ENCODE data around the gene APBA2. TPM values are rescaled to one million over a fixed set of nuclear protein-coding genes. Genes with fewer than 3 reads are reported as not detected.
A peak's percentile ranks its signal among the peaks of the same experiment; 100 is the strongest.
"Not testable (repeated sequence)": the region's sequence is repeated elsewhere in the genome, so short reads cannot be mapped to it uniquely, and the experiment has no call there.

Gene APBA2
- total RNA-seq, result 10 to 100 TPM in 1 of 5 donors, 1 to 10 TPM in 2, under 1 TPM in 1, not detected in 1; 0.45 to 13.3 (median 8.7) TPM
- 1 to 10 TPM in 1 of 3 donors, under 1 TPM in 2; 0.62 to 2.0 (median 0.85) TPM for polyA plus RNA-seq
- long read RNA-seq, donor 1, result 0 reads
- long read RNA-seq, donor 2, result 0 reads
- long read RNA-seq, donor 3, result 0 reads
- long read RNA-seq, donor 4, result 0 reads
- long read RNA-seq, donor 5, result 0 reads
- long read RNA-seq, donor 6, result 0 reads
- long read RNA-seq, donor 7, partial matches to known transcripts, result 5 of 5 reads
- long read RNA-seq, donor 7, other reads (novel, unspliced or antisense), result 0 of 5 reads
- long read RNA-seq, donor 8, result 0 reads
- long read RNA-seq, donor 9, result 0 reads
- long read RNA-seq, donor 10, result 0 reads

- WGBS, 5 donors, result 1 to 2% (median 1%) methylated on average over 21 to 109 of the region's 109 CpGs
- H3K9me3 ChIP-seq, result no peaks in the 10 kb centered on the region
- peak within 1 kb of the TSS; percentile 49 to 51 (median 50) for H3K4me3 ChIP-seq
- H3K36me3 ChIP-seq, result no peaks in the 10 kb centered on the region
- H3K4me1 ChIP-seq, result peaks cover 7 to 18% (median 15%) of the 10 kb centered on the region in 4 donors
- no peak for TF ChIP-seq EP300 (IDR thresholded peaks at IDR 0.05)
- DNase-seq, result peak in 1 of 2 donors; percentile 73
- peaks cover 0 to 49% (median 29%) of the 10 kb centered on the region in 3 donors for H3K27me3 ChIP-seq
- H3K27ac ChIP-seq, result peak within 1 kb of the TSS in 1 of 5 donors; percentile 38
- intact Hi-C loops (cut with DNase I; ENCODE audit: low total_unique reads), result no loop called here
These were observed at the start of gene APBA2 for GRCh38 chr15:28885630-28886430. TSS of gene APBA2 (plus strand) at chr15:28885974. CDS start at chr15:29053885, 167,911 bp downstream.

GRCh38 chr15:28840285-28840684, 45.5 kb upstream of the APBA2 start:
- H3K27me3 ChIP-seq; intact Hi-C loops (cut with DNase I; ENCODE audit: low total_unique reads); H3K27ac ChIP-seq; H3K4me1 ChIP-seq; H3K9me3 ChIP-seq; H3K36me3 ChIP-seq; DNase-seq; H3K4me3 ChIP-seq: not testable (repeated sequence)
- WGBS, 5 donors, result 50 to 82% (median 70%) methylated on average over 1 to 8 of the region's 9 CpGs; no CpG with 5 or more reads in 1 of the 5 donors

DNA sequence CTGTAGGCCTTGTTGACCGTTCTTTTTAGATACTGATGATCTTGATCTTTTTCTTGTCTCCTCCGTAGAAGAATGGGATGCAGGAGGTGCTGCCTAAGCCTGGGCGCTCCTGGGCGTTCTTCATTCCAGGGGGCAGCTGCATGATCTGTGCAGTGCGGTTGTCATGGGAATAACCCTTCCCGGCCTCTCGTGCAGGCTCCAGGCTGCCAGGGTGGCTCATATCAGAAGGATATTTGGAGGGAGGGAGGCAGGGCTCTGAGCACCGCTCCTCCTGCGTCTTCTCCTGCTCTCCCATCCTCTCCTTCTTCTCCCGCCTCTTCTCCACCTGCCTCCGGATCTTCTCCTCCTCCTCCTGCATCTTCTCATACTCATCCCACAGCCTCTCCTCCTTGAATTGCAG, 43.6 kb upstream of the APBA2 start:
- H3K27me3 ChIP-seq; DNase-seq; H3K27ac ChIP-seq; H3K9me3 ChIP-seq; H3K4me3 ChIP-seq; H3K4me1 ChIP-seq; intact Hi-C loops (cut with DNase I; ENCODE audit: low total_unique reads); H3K36me3 ChIP-seq: not testable (repeated sequence)
- 69 to 81% (median 73%) methylated on average over 11 of the region's 11 CpGs for WGBS, 5 donors

DNA sequence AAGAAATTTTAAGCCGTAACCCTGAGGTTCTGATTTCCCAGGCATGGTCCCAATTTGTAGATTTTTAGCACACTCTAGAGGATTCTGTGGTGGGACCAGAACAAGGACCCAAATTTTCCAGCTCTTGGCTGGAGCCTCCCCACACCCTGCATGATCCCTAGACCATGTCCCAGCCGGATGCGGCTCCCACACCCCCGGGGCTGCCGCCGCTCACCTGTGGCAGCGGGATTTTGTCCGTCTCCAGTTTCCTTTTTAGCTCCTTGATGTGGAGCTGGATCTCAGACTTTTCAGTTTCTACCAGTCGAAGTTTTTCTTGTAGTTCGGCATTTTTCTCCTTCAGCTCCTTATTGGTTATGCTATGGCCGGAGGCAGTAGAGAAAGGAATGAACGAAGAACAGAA, 42.3 kb upstream of the APBA2 start:
- intact Hi-C loops (cut with DNase I; ENCODE audit: low total_unique reads); H3K27ac ChIP-seq: not testable (repeated sequence)
- WGBS, 5 donors, result 94 to 99% (median 97%) methylated on average over 11 to 12 of the region's 12 CpGs

GRCh38 chr15:28844147-28844546, 41.6 kb upstream of the APBA2 start:
- H3K4me3 ChIP-seq; H3K27me3 ChIP-seq; DNase-seq; H3K4me1 ChIP-seq; H3K9me3 ChIP-seq; intact Hi-C loops (cut with DNase I; ENCODE audit: low total_unique reads); H3K27ac ChIP-seq; H3K36me3 ChIP-seq: not testable (repeated sequence)
- 49 to 77% (median 63%) methylated on average over 6 to 13 of the region's 14 CpGs for whole genome bisulfite sequencing, 5 donors

More for the DNA sequence above, 42.3 kb upstream of the APBA2 start:
- DNase-seq, H3K36me3 ChIP-seq, H3K4me1 ChIP-seq, H3K27me3 ChIP-seq, H3K9me3 ChIP-seq, H3K4me3 ChIP-seq: not testable (repeated sequence)

- H3K4me3 ChIP-seq; intact Hi-C loops (cut with DNase I; ENCODE audit: low total_unique reads); H3K27me3 ChIP-seq; DNase-seq; H3K9me3 ChIP-seq; H3K36me3 ChIP-seq; H3K27ac ChIP-seq; H3K4me1 ChIP-seq: not testable (repeated sequence)
- WGBS, 5 donors, result 50 to 73% (median 62%) methylated on average over 2 to 5 of the region's 5 CpGs
These were observed 38.5 kb upstream of the APBA2 start for GRCh38 chr15:28847247-28847646.

DNA sequence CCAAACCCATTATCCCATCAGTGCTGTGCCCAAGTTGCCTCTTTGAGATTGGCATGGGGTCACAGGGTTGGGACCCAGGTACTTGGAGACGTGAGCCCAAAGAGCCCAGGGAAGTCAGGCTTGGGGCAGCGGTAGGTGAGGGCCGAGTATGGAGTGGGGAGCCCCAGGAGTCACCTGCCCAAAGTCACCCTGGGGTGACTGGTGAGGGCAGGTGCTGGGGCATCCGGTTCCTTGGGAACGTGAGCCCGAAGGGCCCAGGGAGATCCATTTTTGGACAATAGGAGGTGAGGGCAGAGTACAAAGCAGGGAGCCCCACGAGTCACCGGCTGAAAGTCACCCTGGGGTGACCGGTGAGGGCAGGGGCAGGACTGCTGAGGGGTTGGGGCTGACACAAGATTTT, 37.8 kb upstream of the APBA2 start:
- WGBS, 5 donors, result 85 to 96% (median 94%) methylated on average over 6 to 9 of the region's 9 CpGs
- H3K9me3 ChIP-seq; H3K4me1 ChIP-seq; H3K36me3 ChIP-seq; H3K4me3 ChIP-seq; H3K27ac ChIP-seq; DNase-seq; intact Hi-C loops (cut with DNase I; ENCODE audit: low total_unique reads); H3K27me3 ChIP-seq: not testable (repeated sequence)

DNA sequence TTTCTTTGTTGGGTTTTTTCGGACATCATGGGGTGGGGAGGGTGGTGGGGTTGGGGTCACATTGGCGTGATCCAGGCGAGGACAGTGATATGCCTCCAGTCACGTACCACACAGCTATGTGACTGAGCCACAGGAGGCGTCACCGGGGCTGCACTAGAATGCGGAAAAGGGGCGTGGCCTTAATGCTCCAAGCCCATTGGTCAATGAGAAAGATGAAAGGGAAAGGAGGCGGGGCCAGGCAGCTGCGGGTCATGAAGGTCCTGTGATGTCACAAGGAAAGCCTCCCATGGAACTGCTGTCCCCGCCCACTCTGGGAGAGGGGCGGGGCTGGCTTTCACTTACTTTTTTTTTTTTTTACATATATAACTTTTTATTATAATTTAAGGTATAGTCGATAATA, 37.3 kb upstream of the APBA2 start, which contains the start of gene GOLGA6L7:
Gene GOLGA6L7 (minus strand): TSS at position 124 of the 400 bp plus-strand sequence. CDS start 95 bp downstream, at position 29.
- H3K27me3 ChIP-seq; H3K36me3 ChIP-seq; H3K9me3 ChIP-seq; H3K4me1 ChIP-seq; H3K27ac ChIP-seq; intact Hi-C loops (cut with DNase I; ENCODE audit: low total_unique reads); H3K4me3 ChIP-seq; DNase-seq: not testable (repeated sequence)
- WGBS, 5 donors, result 88 to 97% (median 94%) methylated on average over 13 of the region's 13 CpGs

GRCh38 chr15:28849271-28849670, 36.5 kb upstream of the APBA2 start:
- intact Hi-C loops (cut with DNase I; ENCODE audit: low total_unique reads); H3K36me3 ChIP-seq; H3K27ac ChIP-seq; DNase-seq; H3K4me1 ChIP-seq; H3K27me3 ChIP-seq; H3K9me3 ChIP-seq; H3K4me3 ChIP-seq: not testable (repeated sequence)
- 92 to 97% (median 96%) methylated on average over 2 to 12 of the region's 17 CpGs for WGBS, 5 donors

DNA sequence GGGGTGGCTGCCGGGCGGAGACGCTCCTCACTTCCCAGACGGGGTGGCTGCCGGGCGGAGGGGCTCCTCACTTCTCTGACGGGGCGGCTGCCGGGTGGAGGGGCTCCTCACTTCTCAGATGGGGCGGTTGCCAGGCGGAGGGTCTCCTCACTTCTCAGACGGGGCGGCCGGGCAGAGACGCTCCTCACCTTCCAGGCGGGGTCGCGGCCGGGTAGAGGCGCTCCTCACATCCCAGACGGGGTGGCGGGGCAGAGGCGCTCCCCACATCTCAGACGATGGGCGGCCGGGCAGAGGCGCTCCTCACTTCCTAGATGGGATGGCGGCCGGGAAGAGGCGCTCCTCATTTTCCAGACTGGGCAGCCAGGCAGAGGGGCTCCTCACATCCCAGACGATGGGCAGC, 36.0 kb upstream of the APBA2 start:
- H3K36me3 ChIP-seq; H3K4me1 ChIP-seq; DNase-seq; H3K9me3 ChIP-seq; H3K27me3 ChIP-seq; intact Hi-C loops (cut with DNase I; ENCODE audit: low total_unique reads); H3K4me3 ChIP-seq; H3K27ac ChIP-seq: not testable (repeated sequence)
- WGBS, 5 donors, result 95 to 98% (median 97%) methylated on average over 13 to 30 of the region's 31 CpGs

- H3K4me3 ChIP-seq; H3K27me3 ChIP-seq; intact Hi-C loops (cut with DNase I; ENCODE audit: low total_unique reads); H3K27ac ChIP-seq; H3K36me3 ChIP-seq; H3K4me1 ChIP-seq; H3K9me3 ChIP-seq; DNase-seq: not testable (repeated sequence)
- WGBS, 5 donors, result 47 to 57% (median 51%) methylated on average over 5 of the region's 5 CpGs
These were observed 32.1 kb upstream of the APBA2 start for GRCh38 chr15:28853654-28854053.

Data from stomach (tissue), 19 donors.